ENCODE results near the gene KCTD19. TPM values are rescaled to one million over a fixed set of nuclear protein-coding genes. Genes with fewer than 3 reads are reported as not detected.

Gene KCTD19
- polyA plus RNA-seq, 1 donor (not counting 4 experiments of a cell fraction or from before 2014, with no cell fraction given) = not detected

GRCh38 chr16:67339453-67339852 lies 12.9 kb upstream of the KCTD19 start:
- Histone ChIP-seq H3K9ac (ENCODE audit: control insufficient read depth, extremely low read depth, insufficient read depth, low read length) (no peak overlapping the region), H3K4me2 (ENCODE audit: control insufficient read depth, extremely low read depth, insufficient read depth, low read depth, low read length) (no peak overlapping the region), H3K9me1 (ENCODE audit: control insufficient read depth, extremely low read depth, insufficient read depth, low read length) (no peaks in the 10 kb centered on the region), H3K36me3 (ENCODE audit: control insufficient read depth in 2 of 2, extremely low read depth in 1 of 2, insufficient read depth in 2 of 2, low read length in 2 of 2) (no peaks in the 10 kb centered on the region), H3K79me2 (ENCODE audit: control insufficient read depth, insufficient read depth, low read length) (no peaks in the 10 kb centered on the region), H4K20me1 (ENCODE audit: control insufficient read depth, extremely low read depth, insufficient read depth, low read length) (no peaks in the 10 kb centered on the region), H3K4me1 (ENCODE audit: control insufficient read depth, extremely low read depth, insufficient read depth, low read length) (no peaks in the 10 kb centered on the region), H3K27me3 (ENCODE audit: control insufficient read depth, extremely low read depth, insufficient read depth, low read length) (no peaks in the 10 kb centered on the region), H2AFZ (ENCODE audit: control insufficient read depth, low read length) (no peak overlapping the region), H3K4me3 (ENCODE audit: control insufficient read depth in 2 of 3, extremely low read depth in 1 of 3, insufficient read depth in 2 of 3, low read depth in 1 of 3, low read length in 3 of 3) (no peak overlapping the region), H3K27ac (ENCODE audit: control insufficient read depth, insufficient read depth, low read length) (no peak overlapping the region), H3K9me3 (ENCODE audit: control insufficient read depth, low read depth, low read length) (no peaks in the 10 kb centered on the region)
- peak in 1 of 3 experiments; percentile 25 for TF ChIP-seq CTCF (optimal IDR thresholded peaks at IDR 0.05 in 1 of 3, IDR thresholded peaks at IDR 0.05 in 1 of 3, conservative IDR thresholded peaks at IDR 0.05 in 1 of 3; ENCODE audit: extremely low read depth in 1 of 3, insufficient read depth in 2 of 3, low read length in 3 of 3)
- TF ChIP-seq EZH2 (IDR thresholded peaks at IDR 0.05; ENCODE audit: low read length) = no peak
- DNase-seq (ENCODE audit: low read depth, low spot score) = no peak
- dilution Hi-C loops (cut with MboI; ENCODE audit: extremely low pct_ligation_motif_present, low sequenced_read_pairs) = no loop called here
- FAIRE-seq = no peak

GRCh38 chr16:67336648-67337047 lies 10.1 kb upstream of the KCTD19 start:
- Histone ChIP-seq H3K79me2 (ENCODE audit: control insufficient read depth, insufficient read depth, low read length) (no peaks in the 10 kb centered on the region), H3K9me3 (ENCODE audit: control insufficient read depth, low read depth, low read length) (no peaks in the 10 kb centered on the region), H3K4me1 (ENCODE audit: control insufficient read depth, extremely low read depth, insufficient read depth, low read length) (no peaks in the 10 kb centered on the region), H3K4me2 (ENCODE audit: control insufficient read depth, extremely low read depth, insufficient read depth, low read depth, low read length) (no peak overlapping the region), H4K20me1 (ENCODE audit: control insufficient read depth, extremely low read depth, insufficient read depth, low read length) (no peaks in the 10 kb centered on the region), H3K9me1 (ENCODE audit: control insufficient read depth, extremely low read depth, insufficient read depth, low read length) (no peaks in the 10 kb centered on the region), H3K27ac (ENCODE audit: control insufficient read depth, insufficient read depth, low read length) (no peak overlapping the region), H3K9ac (ENCODE audit: control insufficient read depth, extremely low read depth, insufficient read depth, low read length) (no peak overlapping the region), H3K4me3 (ENCODE audit: control insufficient read depth in 2 of 3, extremely low read depth in 1 of 3, insufficient read depth in 2 of 3, low read depth in 1 of 3, low read length in 3 of 3) (no peak overlapping the region), H3K36me3 (ENCODE audit: control insufficient read depth in 2 of 2, extremely low read depth in 1 of 2, insufficient read depth in 2 of 2, low read length in 2 of 2) (no peaks in the 10 kb centered on the region), H3K27me3 (ENCODE audit: control insufficient read depth, extremely low read depth, insufficient read depth, low read length) (no peaks in the 10 kb centered on the region), H2AFZ (ENCODE audit: control insufficient read depth, low read length) (no peak overlapping the region)
- DNase-seq (ENCODE audit: low read depth, low spot score) = peak; percentile 9
- FAIRE-seq = no peak
- dilution Hi-C loops (cut with MboI; ENCODE audit: extremely low pct_ligation_motif_present, low sequenced_read_pairs) = no loop called here
- TF ChIP-seq EZH2 (IDR thresholded peaks at IDR 0.05; ENCODE audit: low read length) (no peak), CTCF (optimal IDR thresholded peaks at IDR 0.05 in 1 of 3, IDR thresholded peaks at IDR 0.05 in 1 of 3, conservative IDR thresholded peaks at IDR 0.05 in 1 of 3; ENCODE audit: extremely low read depth in 1 of 3, insufficient read depth in 2 of 3, low read length in 3 of 3) (no peak)

All from keratinocyte (primary cell).